H1 (cell line): ENCODE measurements around the gene SUCLG2. TPM values are rescaled to one million over a fixed set of nuclear protein-coding genes. Genes with fewer than 3 reads are reported as not detected.

Experiments
- CTCF ChIA-PET: fragments of 300-600 bp; sonication (Branson Sonifier 250); formaldehyde crosslinking; loops from one replicate; lab custom pipeline; 2021; ENCODE audit not compliant: partially characterized antibody; lab: Charles Lee
- POLR2A ChIA-PET: fragments of 300-600 bp; sonication (Branson Sonifier 250); formaldehyde crosslinking; loops from one replicate; lab custom pipeline; 2021; ENCODE audit warnings: inconsistent platforms; ENCODE audit not compliant: partially characterized antibody; lab: Charles Lee
- DNase-seq, 2 experiments: peaks; one replicate each; pipeline versions ENCODE4 v3.0.0 to v3.0.0-alpha.2; 2010 to 2022; ENCODE audit warnings: low spot score in 2 of 2, low read depth in 1 of 2, mixed read lengths in 1 of 2
- FAIRE-seq: peaks from 2 replicates; lab custom pipeline; 2011; peaks lifted over from hg19 to GRCh38; lab: Jason Lieb, UNC
- H2AFZ ChIP-seq: 2 replicates; pipeline ENCODE4 v1.8.1; 2012; ENCODE audit warnings: low read length, inconsistent platforms
- H2AK5ac ChIP-seq: 2 replicates; pipeline ENCODE4 v1.6.1; 2013; ENCODE audit warnings: low read depth, low read length
- H2BK120ac ChIP-seq: replicated peaks from 2 replicates; pipeline ENCODE3; 2013; ENCODE audit warnings: low read depth, low read length, inconsistent platforms
- H2BK12ac ChIP-seq: 2 replicates; pipeline ENCODE4 v1.6.1; 2013; ENCODE audit warnings: low read depth, low read length
- H2BK15ac ChIP-seq: 2 replicates; pipeline ENCODE4 v1.6.1; 2013; ENCODE audit warnings: low read length
- H2BK20ac ChIP-seq: 2 replicates; pipeline ENCODE4 v1.6.1; 2013; ENCODE audit warnings: low read length
- H2BK5ac ChIP-seq: 2 replicates; pipeline ENCODE4 v1.6.1; 2013; ENCODE audit warnings: low read depth, low read length
- H3K14ac ChIP-seq: 2 replicates; pipeline ENCODE4 v1.6.1; 2013; ENCODE audit warnings: inconsistent platforms; ENCODE audit not compliant: insufficient read length
- H3K18ac ChIP-seq: 2 replicates; pipeline ENCODE4 v1.6.1; 2013; ENCODE audit warnings: low read length; ENCODE audit errors: extremely low read depth
- H3K23ac ChIP-seq: 2 replicates; pipeline ENCODE4 v1.6.1; 2013; ENCODE audit warnings: inconsistent platforms; ENCODE audit not compliant: insufficient read length
- H3K23me2 ChIP-seq: 2 replicates; pipeline ENCODE4 v1.6.1; 2013; ENCODE audit warnings: low read depth, low read length
- H3K27ac ChIP-seq: 2 replicates; pipeline ENCODE4 v1.6.1; 2011; ENCODE audit warnings: low read depth, low read length, inconsistent platforms
- H3K27me3 ChIP-seq, 4 experiments: replicated peaks in 1 of 4; 1 replicate in 1 of 4; 2 replicates in 3 of 4; pipeline versions ENCODE4 v1.6.1 to v1.8.1; 2011 to 2013; ENCODE audit warnings: low read length in 3 of 4, mild to moderate bottlenecking in 3 of 4, inconsistent platforms in 2 of 4, mixed read lengths in 2 of 4, moderate library complexity in 1 of 4; ENCODE audit not compliant: control insufficient read depth in 3 of 4, insufficient read depth in 3 of 4; ENCODE audit errors: extremely low read depth in 1 of 4
- H3K36me3 ChIP-seq, 4 experiments: 2 replicates each; pipeline versions ENCODE4 v1.6.1 to v1.8.1; 2011 to 2013; ENCODE audit warnings: mild to moderate bottlenecking in 4 of 4, low read length in 3 of 4, moderate library complexity in 2 of 4, control low read depth in 1 of 4, inconsistent platforms in 1 of 4; ENCODE audit not compliant: insufficient read depth in 4 of 4, control insufficient read depth in 2 of 4
- H3K4ac ChIP-seq: replicated peaks from 2 replicates; pipeline ENCODE3; 2013; ENCODE audit warnings: low read length, low read depth, mixed read lengths, inconsistent platforms; ENCODE audit not compliant: insufficient read length
- H3K4me1 ChIP-seq, 4 experiments: replicated peaks in 1 of 4; 1 replicate in 1 of 4; 2 replicates in 3 of 4; pipeline versions ENCODE4 v1.6.1 to v1.8.1; 2011 to 2013; ENCODE audit warnings: low read length in 3 of 4, inconsistent platforms in 2 of 4, mixed read lengths in 1 of 4; ENCODE audit not compliant: insufficient read depth in 4 of 4, control insufficient read depth in 3 of 4
- H3K4me2 ChIP-seq, 2 experiments: 2 replicates each; pipeline versions ENCODE4 v1.6.1 to v1.8.1; 2011 to 2013; ENCODE audit warnings: low read depth in 2 of 2, low read length in 2 of 2, control low read depth in 1 of 2, inconsistent platforms in 1 of 2, mild to moderate bottlenecking in 1 of 2; ENCODE audit not compliant: insufficient read depth in 1 of 2
- H3K4me3 ChIP-seq, 4 experiments: fragments of 200-600, 300-600 bp in 1 of 4; sonication (generic), shearing (Covaris generic), sonication (Bioruptor Twin) in 1 of 4; 2 replicates each; pipeline versions ENCODE4 v1.5.1 to v1.8.1; 2011 to 2016; ENCODE audit warnings: low read length in 4 of 4, low read depth in 3 of 4, control low read depth in 2 of 4, inconsistent platforms in 2 of 4, mild to moderate bottlenecking in 2 of 4, mixed read lengths in 1 of 4, moderate library complexity in 1 of 4; ENCODE audit not compliant: insufficient read depth in 2 of 4; ENCODE audit errors: extremely low read depth in 1 of 4
- H3K56ac ChIP-seq: replicated peaks from 2 replicates; pipeline ENCODE3; 2013; ENCODE audit warnings: low read depth, mild to moderate bottlenecking, mixed read lengths, low read length, inconsistent platforms; ENCODE audit not compliant: insufficient read length
- H3K79me1 ChIP-seq: 2 replicates; pipeline ENCODE4 v1.6.1; 2013; ENCODE audit warnings: low read depth, low read length, control low read depth
- H3K79me2 ChIP-seq, 2 experiments: 2 replicates each; pipeline versions ENCODE4 v1.6.1 to v1.8.1; 2012 to 2013; ENCODE audit warnings: low read length in 2 of 2, mild to moderate bottlenecking in 2 of 2, inconsistent platforms in 1 of 2; ENCODE audit not compliant: insufficient read depth in 2 of 2, control insufficient read depth in 1 of 2
- H3K9ac ChIP-seq, 4 experiments: replicated peaks in 1 of 4; 1 replicate in 1 of 4; 2 replicates in 3 of 4; pipeline versions ENCODE4 v1.6.1 to v1.8.1; 2011 to 2013; ENCODE audit warnings: low read depth in 3 of 4, low read length in 3 of 4, control low read depth in 2 of 4, mild to moderate bottlenecking in 2 of 4, moderate library complexity in 2 of 4, inconsistent platforms in 1 of 4; ENCODE audit errors: extremely low read depth in 1 of 4
- H3K9me3 ChIP-seq, 2 experiments: 2 replicates each; pipeline versions ENCODE4 v1.6.1 to v1.8.1; 2012 to 2013; ENCODE audit warnings: mild to moderate bottlenecking in 2 of 2, moderate library complexity in 2 of 2, control low read depth in 1 of 2, inconsistent platforms in 1 of 2, low read depth in 1 of 2, low read length in 1 of 2, mixed read lengths in 1 of 2; ENCODE audit not compliant: insufficient read depth in 2 of 2
- H4K20me1 ChIP-seq, 2 experiments: replicated peaks in 1 of 2; 2 replicates each; pipeline versions ENCODE3 to v1.8.1; 2011 to 2013; ENCODE audit warnings: inconsistent platforms in 2 of 2, low read length in 2 of 2, mild to moderate bottlenecking in 1 of 2; ENCODE audit not compliant: insufficient read depth in 2 of 2, control insufficient read depth in 1 of 2
- H4K5ac ChIP-seq: 2 replicates; pipeline ENCODE4 v1.6.1; 2013; ENCODE audit warnings: low read length, low read depth, mixed read lengths, inconsistent platforms; ENCODE audit not compliant: insufficient read length
- H4K8ac ChIP-seq: 2 replicates; pipeline ENCODE4 v1.8.0; 2013; ENCODE audit warnings: mild to moderate bottlenecking, moderate library complexity, low read length, inconsistent platforms; ENCODE audit not compliant: insufficient read depth; ENCODE audit errors: extremely low read depth
- H4K91ac ChIP-seq: replicated peaks from 2 replicates; pipeline ENCODE3; 2013; ENCODE audit warnings: low read length, mixed read lengths, inconsistent platforms; ENCODE audit not compliant: insufficient read length
- KDM4A ChIP-seq: IDR thresholded peaks from one replicate; pipeline ENCODE4 v1.7.1; 2012; ENCODE audit warnings: low read depth, mild to moderate bottlenecking, moderate library complexity, low read length, inconsistent platforms; ENCODE audit not compliant: severe bottlenecking
- WGBS, 2 experiments: shearing (Covaris generic) in 1 of 2; methylation state at CpG; one replicate each; pipeline versions ENCODE4 v1.1.6 to v1.1.7; 2013 to 2015; ENCODE audit warnings: low lambda C conversion rate in 2 of 2, mixed read lengths in 2 of 2, inconsistent platforms in 1 of 2, low coverage in 1 of 2, missing lambda C conversion rate in 1 of 2; ENCODE audit not compliant: insufficient replicate concordance in 2 of 2, insufficient coverage in 1 of 2, insufficient read length in 1 of 2; ENCODE audit errors: extremely low coverage in 1 of 2, missing lambda C conversion rate in 1 of 2; 5-methylcytosine and 5-hydroxymethylcytosine counted together
- polyA plus RNA-seq, 7 experiments: library from polyadenylated mRNA; depleted of rRNA in 3 of 7; stranded (reverse) in 5 of 7; unstranded in 2 of 7; fragments of >200 nt in 5 of 7; fragments of 200-250 nt in 2 of 7; gene quantifications; 1 replicate in 5 of 7; 2 replicates in 1 of 7; 4 replicates in 1 of 7; pipeline versions ENCODE4 v1.2.1 to v1.2.3, GENCODE V29; 2011 to 2013; ENCODE audit warnings: missing spikeins in 2 of 7, mixed read lengths in 2 of 7
- total RNA-seq: library from RNA; stranded (reverse); fragmentation: NEBNext Ultra II Directional; extraction: Animal tissue kit (Norgen Biotek cat#: 25700); gene quantifications from 2 replicates; pipeline ENCODE4 v1.2.1, GENCODE V29; 2021

Gene SUCLG2
- total and polyA plus RNA-seq, 2 of the 8 experiments (the other 6 are each of a cell fraction or from before 2014, with no cell fraction given) = 12.9 to 46.2 TPM

GRCh38 chr3:67419218-67419529 lies 235.2 kb downstream of the SUCLG2 start:
- no peaks in the 10 kb centered on the region for H3K23me2 ChIP-seq
- H2BK5ac ChIP-seq = no peak overlapping the region
- no peak overlapping the region for H3K4me2 ChIP-seq
- no peaks in the 10 kb centered on the region for H3K27me3 ChIP-seq
- H3K36me3 ChIP-seq = no peaks in the 10 kb centered on the region
- H4K91ac ChIP-seq = no peak overlapping the region
- H3K27ac ChIP-seq = no peak overlapping the region
- no peak overlapping the region for H2BK20ac ChIP-seq
- H2AFZ ChIP-seq = no peak overlapping the region
- H2BK15ac ChIP-seq = no peak overlapping the region
- no peak overlapping the region for H2BK12ac ChIP-seq
- H3K4ac ChIP-seq = no peak overlapping the region
- no peak overlapping the region for H3K18ac ChIP-seq
- no peak overlapping the region for H3K14ac ChIP-seq
- no peaks in the 10 kb centered on the region for H3K9me3 ChIP-seq
- H3K56ac ChIP-seq = no peak overlapping the region
- no peaks in the 10 kb centered on the region for H3K4me1 ChIP-seq
- H2AK5ac ChIP-seq = no peak overlapping the region
- H3K79me1 ChIP-seq = no peaks in the 10 kb centered on the region
- WGBS, 2 experiments = 95% methylated on average over 2 of the region's 2 CpGs; no CpG with 5 or more reads in 1 of the 2 experiments
- DNase-seq (no peak), FAIRE-seq (no peak)
- CTCF ChIA-PET = interaction anchor here (0.7 kb wide), 1 partner anchor 50 kb away, joined by 3 read pairs; no protein-coding TSS in a partner anchor
- TF ChIP-seq KDM4A = no peak
- no peak overlapping the region for H3K23ac ChIP-seq
- H4K20me1 ChIP-seq = no peaks in the 10 kb centered on the region
- POLR2A ChIA-PET = no interaction called here
- H4K8ac ChIP-seq = no peak overlapping the region
- H3K4me3 ChIP-seq = no peak overlapping the region
- H3K79me2 ChIP-seq = no peaks in the 10 kb centered on the region
- H2BK120ac ChIP-seq = no peak overlapping the region
- no peak overlapping the region for H3K9ac ChIP-seq
- H4K5ac ChIP-seq = no peak overlapping the region
